ENCODE measurements around the gene HADHB.
A peak's percentile ranks its signal among the peaks of the same experiment; 100 is the strongest.
"Not testable (repeated sequence)": the region's sequence is repeated elsewhere in the genome, so short reads cannot be mapped to it uniquely, and the experiment has no call there.

Gene HADHB

GRCh38 chr2:26245810-26246209 lies 1.1 kb downstream of the HADHB start:
- DNase-seq = peak; percentile 19

GRCh38 chr2:26246818-26247217 lies 2.1 kb downstream of the HADHB start:
- peak; percentile 54 for DNase-seq

GRCh38 chr2:26249625-26250024 lies 4.9 kb downstream of the HADHB start:
- DNase-seq = no peak

- no peak for DNase-seq
Observed at GRCh38 chr2:26251893-26252292, 7.2 kb downstream of the HADHB start.

- DNase-seq = no peak
Observed at GRCh38 chr2:26255759-26256384, 11.1 kb downstream of the HADHB start.

GRCh38 chr2:26258836-26259235 lies 14.1 kb downstream of the HADHB start:
- DNase-seq = not testable (repeated sequence)

- DNase-seq = no peak
Observed at GRCh38 chr2:26268213-26268612, 23.5 kb downstream of the HADHB start.

- not testable (repeated sequence) for DNase-seq
Observed at GRCh38 chr2:26268670-26269385, 24.1 kb downstream of the HADHB start.

- DNase-seq = no peak
Observed at GRCh38 chr2:26269571-26270158, 24.9 kb downstream of the HADHB start.

GRCh38 chr2:26270373-26270772 lies 25.6 kb downstream of the HADHB start:
- DNase-seq = no peak

GRCh38 chr2:26273501-26273900 lies 28.8 kb downstream of the HADHB start:
- DNase-seq = no peak

- DNase-seq = no peak
Observed at GRCh38 chr2:26274058-26274613, 29.4 kb downstream of the HADHB start.

- no peak for DNase-seq
Observed at GRCh38 chr2:26276484-26277227, 31.9 kb downstream of the HADHB start.

GRCh38 chr2:26279886-26280285 lies 35.1 kb downstream of the HADHB start:
- DNase-seq = no peak

- no peak for DNase-seq
Observed at GRCh38 chr2:26281226-26281625, 36.5 kb downstream of the HADHB start.

- DNase-seq = no peak
Observed at GRCh38 chr2:26283606-26284005, 38.9 kb downstream of the HADHB start.

- DNase-seq = no peak
Observed at GRCh38 chr2:26284132-26284531, 39.4 kb downstream of the HADHB start.

- no peak for DNase-seq
Observed at GRCh38 chr2:26285931-26286330, 41.2 kb downstream of the HADHB start.

GRCh38 chr2:26290001-26290400 lies 45.3 kb downstream of the HADHB start:
- DNase-seq = no peak

- no peak for DNase-seq
Observed at GRCh38 chr2:26292646-26293045, 47.9 kb downstream of the HADHB start.

- DNase-seq = no peak
Observed at GRCh38 chr2:26295511-26295910, 50.8 kb downstream of the HADHB start.

- DNase-seq = no peak
Observed at GRCh38 chr2:26297061-26297460, 52.3 kb downstream of the HADHB start.

GRCh38 chr2:26298286-26298637 lies 53.5 kb downstream of the HADHB start:
- DNase-seq = no peak

All from activated CD4-positive, alpha-beta T cell treated with anti-CD3 and anti-CD28 coated beads for 48 hours (primary cell).